ENCODE results near the gene HMBS. TPM values are rescaled to one million over a fixed set of nuclear protein-coding genes. Genes with fewer than 3 reads are reported as not detected.
"Not testable (repeated sequence)": the region's sequence is repeated elsewhere in the genome, so short reads cannot be mapped to it uniquely, and the experiment has no call there.

HMBS gene
- total RNA-seq, 3 donors from 2014 or later: 5.6 to 21.6 (median 8.9) TPM

DNA sequence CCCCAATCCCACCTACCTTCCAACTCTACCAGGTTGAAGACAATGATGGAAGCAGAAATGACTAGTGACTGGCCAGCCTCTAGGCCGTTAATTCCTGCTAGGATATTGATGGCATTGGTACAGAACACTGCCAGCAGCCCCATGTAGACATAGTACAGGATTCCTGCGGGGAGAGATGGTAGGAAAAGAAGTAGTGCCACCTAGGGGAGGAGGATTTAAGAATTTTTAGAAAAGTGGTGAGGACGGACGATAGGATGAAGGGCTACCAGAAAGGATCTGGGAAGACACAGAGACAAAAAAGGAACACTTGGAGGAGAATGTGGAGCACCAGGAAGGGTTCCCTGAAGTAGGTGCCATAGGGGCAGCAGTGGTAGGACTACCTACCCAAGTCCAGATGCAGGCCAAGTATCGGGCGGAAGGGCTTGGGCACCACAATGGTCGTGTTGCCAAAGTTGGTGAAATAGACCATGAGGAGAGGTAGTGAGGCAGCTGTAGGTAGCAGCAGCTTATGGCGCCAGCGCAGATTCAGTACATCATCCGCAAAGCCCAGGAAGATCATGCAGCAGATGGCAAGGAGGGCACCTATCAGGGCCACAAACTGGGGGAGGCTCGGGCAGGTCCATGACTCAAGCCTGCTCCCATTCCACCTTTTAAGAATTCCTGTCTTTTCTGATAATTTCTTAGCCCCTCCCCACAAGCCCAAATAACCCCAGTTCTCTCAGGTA lies 15.7 kb downstream of the HMBS start:
- no peak for TF ChIP-seq POLR2A (IDR thresholded peaks at IDR 0.05)
- TF ChIP-seq, protein P1, sequence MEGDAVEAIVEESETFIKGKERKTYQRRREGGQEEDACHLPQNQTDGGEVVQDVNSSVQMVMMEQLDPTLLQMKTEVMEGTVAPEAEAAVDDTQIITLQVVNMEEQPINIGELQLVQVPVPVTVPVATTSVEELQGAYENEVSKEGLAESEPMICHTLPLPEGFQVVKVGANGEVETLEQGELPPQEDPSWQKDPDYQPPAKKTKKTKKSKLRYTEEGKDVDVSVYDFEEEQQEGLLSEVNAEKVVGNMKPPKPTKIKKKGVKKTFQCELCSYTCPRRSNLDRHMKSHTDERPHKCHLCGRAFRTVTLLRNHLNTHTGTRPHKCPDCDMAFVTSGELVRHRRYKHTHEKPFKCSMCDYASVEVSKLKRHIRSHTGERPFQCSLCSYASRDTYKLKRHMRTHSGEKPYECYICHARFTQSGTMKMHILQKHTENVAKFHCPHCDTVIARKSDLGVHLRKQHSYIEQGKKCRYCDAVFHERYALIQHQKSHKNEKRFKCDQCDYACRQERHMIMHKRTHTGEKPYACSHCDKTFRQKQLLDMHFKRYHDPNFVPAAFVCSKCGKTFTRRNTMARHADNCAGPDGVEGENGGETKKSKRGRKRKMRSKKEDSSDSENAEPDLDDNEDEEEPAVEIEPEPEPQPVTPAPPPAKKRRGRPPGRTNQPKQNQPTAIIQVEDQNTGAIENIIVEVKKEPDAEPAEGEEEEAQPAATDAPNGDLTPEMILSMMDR (IDR thresholded peaks at IDR 0.05): no peak
- no peak for TF ChIP-seq POLR2AphosphoS5 (IDR thresholded peaks at IDR 0.05)
- no peaks in the 10 kb centered on the region for H3K27me3 ChIP-seq
- DNase-seq (ENCODE audit: low spot score in 2 of 2): no peak
- H3K36me3 ChIP-seq: peaks cover 11% of the 10 kb centered on the region
- H3K4me3 ChIP-seq: peak overlapping the region; percentile 75 to 97 (median 83)
- peak overlapping the region in 1 of 2 donors; percentile 94 for H3K27ac ChIP-seq
- intact Hi-C loops (cut with DNase I; ENCODE audit: low total_unique reads): no loop called here
- no peaks in the 10 kb centered on the region for H3K9me3 ChIP-seq
- H3K4me1 ChIP-seq: peaks cover 4 to 17% of the 10 kb centered on the region in 2 donors

DNA sequence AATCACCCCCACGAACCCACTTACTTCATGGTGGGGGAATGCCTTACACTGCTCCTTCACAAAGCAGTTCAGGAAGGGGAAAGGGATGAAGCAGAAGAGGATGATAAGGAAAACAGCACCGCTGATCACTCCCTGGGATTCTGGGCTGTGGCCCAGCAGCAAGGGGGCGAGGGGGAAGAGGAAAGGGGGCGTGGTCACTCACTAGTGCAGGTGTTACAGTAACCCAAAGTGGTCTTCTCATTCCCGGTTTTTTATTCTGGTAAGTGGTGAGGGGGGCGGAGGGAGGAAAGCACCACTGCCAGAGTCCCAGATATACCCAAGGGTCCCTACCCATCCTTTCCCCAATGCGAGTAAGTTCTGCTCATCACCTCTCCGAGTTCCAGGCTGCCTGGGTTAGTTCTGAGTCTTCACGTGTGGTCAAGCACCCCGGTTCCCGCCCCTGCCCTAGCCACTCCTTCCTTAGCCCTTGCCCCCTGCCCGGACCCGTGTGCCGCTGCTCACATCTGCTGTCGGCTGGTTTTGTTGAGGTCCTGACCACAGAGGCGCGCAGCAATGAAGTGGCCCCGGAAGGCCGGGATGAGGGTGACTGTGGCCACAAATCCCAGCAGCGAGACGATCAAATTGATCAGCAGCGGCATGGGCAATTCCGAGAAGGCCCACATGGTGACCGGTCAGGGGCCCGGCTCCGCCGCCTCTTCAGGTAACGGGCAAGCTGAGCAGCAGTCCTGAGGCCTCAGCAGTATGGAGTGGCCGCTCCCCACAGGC lies 16.5 kb downstream of the HMBS start:
- intact Hi-C loops (cut with DNase I; ENCODE audit: low total_unique reads): no loop called here

DNA sequence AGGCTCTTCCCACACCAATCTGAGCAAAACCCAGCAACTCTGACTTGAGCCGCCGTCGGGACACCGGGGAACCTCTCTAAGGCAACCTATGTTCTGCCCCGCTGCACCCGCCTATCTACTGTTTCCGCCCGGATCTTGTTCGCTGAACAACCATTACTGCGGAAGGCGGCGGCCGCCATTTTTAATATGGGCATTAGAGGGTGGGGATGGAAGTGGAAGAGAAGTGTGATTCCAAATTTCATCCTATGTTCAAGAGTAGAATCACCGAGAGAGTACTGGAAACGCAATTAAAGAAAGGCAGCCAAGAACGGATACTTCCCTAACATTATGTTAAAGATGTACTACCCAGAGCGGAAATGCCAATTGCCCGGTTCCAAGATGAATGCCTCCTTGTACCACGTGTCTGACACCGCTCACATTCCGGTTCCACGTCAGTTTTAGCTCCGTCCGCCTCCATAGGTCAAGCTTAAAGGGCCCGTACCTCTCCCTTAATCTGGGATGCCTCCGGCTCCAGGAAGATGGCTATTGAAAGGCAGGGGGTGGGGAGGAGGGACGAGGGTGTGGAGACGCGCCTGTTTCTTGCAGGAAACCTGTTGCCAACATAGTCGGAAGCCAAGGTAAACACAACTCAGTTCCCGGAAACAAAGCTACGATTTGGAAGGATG lies 17.2 kb downstream of the HMBS start, which contains the start of gene DPAGT1:
Gene DPAGT1, minus strand, starts transcription at position 95 of the 665 bp plus-strand sequence. CDS start 198 bp downstream, outside the sequence.
- H3K36me3 ChIP-seq: peaks cover 11% of the 10 kb centered on the region
- intact Hi-C loops (cut with DNase I; ENCODE audit: low total_unique reads): no loop called here
- TF ChIP-seq, protein P1 (IDR thresholded peaks at IDR 0.05): peak in 1 of 3 donors; percentile 8
- peak; percentile 56 to 74 (median 69) for TF ChIP-seq POLR2AphosphoS5 (IDR thresholded peaks at IDR 0.05)
- TF ChIP-seq POLR2A (IDR thresholded peaks at IDR 0.05): no peak
- DNase-seq (ENCODE audit: low spot score in 2 of 2): peak; percentile 88 to 96
- H3K9me3 ChIP-seq: no peaks in the 10 kb centered on the region
- H3K27ac ChIP-seq: peak within 1 kb of the TSS; percentile 94 to 97
- H3K4me3 ChIP-seq: peak within 1 kb of the TSS; percentile 75 to 97 (median 83)
- peaks cover 4 to 17% of the 10 kb centered on the region in 2 donors for H3K4me1 ChIP-seq
- H3K27me3 ChIP-seq: no peaks in the 10 kb centered on the region

More for the DNA sequence above, 16.5 kb downstream of the HMBS start:
- peaks cover 11% of the 10 kb centered on the region for H3K36me3 ChIP-seq
- H3K27me3 ChIP-seq: no peaks in the 10 kb centered on the region
- no peak for DNase-seq (ENCODE audit: low spot score in 2 of 2)
- no peaks in the 10 kb centered on the region for H3K9me3 ChIP-seq
- H3K4me1 ChIP-seq: peaks cover 4 to 17% of the 10 kb centered on the region in 2 donors
- TF ChIP-seq, protein P1 (IDR thresholded peaks at IDR 0.05): no peak
- TF ChIP-seq POLR2AphosphoS5 (IDR thresholded peaks at IDR 0.05) (no peak), POLR2A (IDR thresholded peaks at IDR 0.05) (no peak)
- H3K4me3 ChIP-seq: peak overlapping the region; percentile 75 to 97 (median 83)
- H3K27ac ChIP-seq: peak overlapping the region; percentile 94 to 97

DNA sequence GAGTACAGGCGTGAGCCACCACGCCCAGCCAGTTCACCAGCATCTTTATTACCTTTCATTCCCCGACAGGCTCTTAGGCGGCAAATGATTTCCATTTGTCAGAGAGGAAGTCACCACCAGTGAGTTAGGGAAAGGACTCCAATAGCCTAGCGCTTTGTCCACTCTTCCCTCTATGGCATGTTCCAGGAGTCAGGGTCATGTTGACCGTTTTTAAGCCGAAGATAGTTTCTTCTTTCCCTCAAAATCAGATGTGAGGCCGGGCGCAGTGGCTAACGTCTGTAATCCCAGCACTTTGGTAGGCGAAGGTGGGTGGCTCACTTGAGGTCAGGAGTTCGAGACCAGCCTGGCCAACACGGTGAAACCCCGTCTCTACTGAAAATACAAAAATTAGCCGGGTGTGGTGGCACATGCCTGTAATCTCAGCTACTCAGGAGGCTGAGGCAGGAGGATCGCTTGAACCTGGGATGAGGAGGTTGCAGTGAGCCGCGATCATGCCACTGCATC lies 18.5 kb downstream of the HMBS start:
- intact Hi-C loops (cut with DNase I; ENCODE audit: low total_unique reads): not testable (repeated sequence)

DNA sequence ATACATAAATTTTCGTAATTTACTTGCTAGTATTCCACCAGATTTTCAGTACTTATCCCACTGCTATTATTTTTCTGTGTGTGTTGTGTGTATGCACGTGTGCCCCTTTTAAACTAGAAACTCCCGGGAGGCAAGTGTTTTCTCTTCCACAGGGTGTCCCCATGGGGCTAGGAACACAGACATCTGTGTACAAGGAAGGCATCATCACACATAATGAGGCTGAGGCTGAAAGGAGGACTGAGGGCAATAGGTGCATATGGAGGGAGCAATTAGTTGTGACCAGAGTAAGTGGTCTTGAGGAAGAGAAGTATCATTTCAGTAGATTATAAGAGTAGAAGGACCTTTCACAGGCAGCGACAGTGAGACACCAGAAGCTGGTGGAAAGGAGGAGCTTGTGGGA lies 19.1 kb downstream of the HMBS start:
- no peak overlapping the region for H3K4me3 ChIP-seq
- peaks cover 8 to 17% of the 10 kb centered on the region in 2 donors for H3K4me1 ChIP-seq
- intact Hi-C loops (cut with DNase I; ENCODE audit: low total_unique reads): no loop called here
- no peak for DNase-seq (ENCODE audit: low spot score in 2 of 2)
- no peak for TF ChIP-seq POLR2A (IDR thresholded peaks at IDR 0.05)
- TF ChIP-seq, protein P1 (IDR thresholded peaks at IDR 0.05): no peak
- TF ChIP-seq POLR2AphosphoS5 (IDR thresholded peaks at IDR 0.05): no peak
- H3K27me3 ChIP-seq: no peaks in the 10 kb centered on the region
- peak overlapping the region; percentile 94 to 97 for H3K27ac ChIP-seq
- H3K9me3 ChIP-seq: no peaks in the 10 kb centered on the region
- H3K36me3 ChIP-seq: no peaks in the 10 kb centered on the region

More for the DNA sequence above, 18.5 kb downstream of the HMBS start:
- not testable (repeated sequence) for DNase-seq (ENCODE audit: low spot score in 2 of 2); H3K36me3 ChIP-seq; H3K27me3 ChIP-seq; H3K9me3 ChIP-seq
- peak overlapping the region; percentile 75 to 97 (median 83) for H3K4me3 ChIP-seq
- H3K4me1 ChIP-seq: peaks cover 5 to 17% of the 10 kb centered on the region in 2 donors
- peak overlapping the region; percentile 94 to 97 for H3K27ac ChIP-seq
